ENCODE results near the gene TSKS.

TSKS gene

GRCh38 chr19:49807904-49808675 lies 45.0 kb upstream of the TSKS start:
- H3K4me3 ChIP-seq (replicated peaks; ENCODE audit: low read depth, low read length): no peak overlapping the region
- no peak for DNase-seq (ENCODE audit: extremely low read depth, low read depth)
- TF ChIP-seq, protein P1, sequence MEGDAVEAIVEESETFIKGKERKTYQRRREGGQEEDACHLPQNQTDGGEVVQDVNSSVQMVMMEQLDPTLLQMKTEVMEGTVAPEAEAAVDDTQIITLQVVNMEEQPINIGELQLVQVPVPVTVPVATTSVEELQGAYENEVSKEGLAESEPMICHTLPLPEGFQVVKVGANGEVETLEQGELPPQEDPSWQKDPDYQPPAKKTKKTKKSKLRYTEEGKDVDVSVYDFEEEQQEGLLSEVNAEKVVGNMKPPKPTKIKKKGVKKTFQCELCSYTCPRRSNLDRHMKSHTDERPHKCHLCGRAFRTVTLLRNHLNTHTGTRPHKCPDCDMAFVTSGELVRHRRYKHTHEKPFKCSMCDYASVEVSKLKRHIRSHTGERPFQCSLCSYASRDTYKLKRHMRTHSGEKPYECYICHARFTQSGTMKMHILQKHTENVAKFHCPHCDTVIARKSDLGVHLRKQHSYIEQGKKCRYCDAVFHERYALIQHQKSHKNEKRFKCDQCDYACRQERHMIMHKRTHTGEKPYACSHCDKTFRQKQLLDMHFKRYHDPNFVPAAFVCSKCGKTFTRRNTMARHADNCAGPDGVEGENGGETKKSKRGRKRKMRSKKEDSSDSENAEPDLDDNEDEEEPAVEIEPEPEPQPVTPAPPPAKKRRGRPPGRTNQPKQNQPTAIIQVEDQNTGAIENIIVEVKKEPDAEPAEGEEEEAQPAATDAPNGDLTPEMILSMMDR (IDR thresholded peaks at IDR 0.05; ENCODE audit: low read depth, low read length, missing control alignments): no peak

DNA sequence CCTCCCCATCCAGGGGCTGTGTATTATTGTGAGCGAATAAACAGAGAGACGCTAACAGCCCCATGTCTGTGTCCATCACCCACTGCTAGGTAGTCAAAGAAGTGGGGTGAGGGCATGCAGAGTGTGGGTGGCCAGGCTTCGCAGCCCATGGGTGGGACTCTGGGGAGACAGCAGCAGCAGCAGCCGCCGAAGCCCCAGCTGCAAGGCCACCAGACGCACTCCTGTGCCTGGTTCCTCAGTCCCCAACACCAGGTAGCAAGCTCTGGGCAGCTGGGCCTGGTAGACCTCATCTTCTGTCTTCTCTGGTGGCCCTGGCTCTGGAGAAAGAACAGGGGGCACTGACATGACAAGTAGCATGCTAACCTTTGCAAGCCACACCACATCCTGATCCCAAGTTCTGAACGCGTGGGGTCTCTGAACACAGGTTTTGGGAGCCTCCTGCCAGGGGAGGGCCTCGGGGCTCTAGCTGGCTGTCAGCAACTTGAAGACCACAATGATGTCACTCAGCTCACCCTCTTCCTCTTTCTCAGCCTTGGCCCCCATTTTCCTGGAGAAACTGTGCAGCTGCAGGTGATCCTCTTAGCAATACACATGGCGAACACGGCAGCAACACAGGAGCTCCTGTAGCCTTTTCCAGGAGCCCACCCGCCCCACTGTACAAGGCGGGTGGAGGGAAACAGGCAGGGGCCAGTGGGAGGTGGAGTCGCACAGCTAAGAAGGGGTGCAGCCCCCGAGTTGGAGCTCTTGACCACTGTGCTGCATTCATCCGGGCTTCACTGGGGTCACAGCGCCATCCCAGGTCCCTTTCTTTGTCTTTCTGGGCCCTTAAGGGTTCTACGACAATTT lies 44.2 kb upstream of the TSKS start:
- no peak overlapping the region for H3K4me3 ChIP-seq (replicated peaks; ENCODE audit: low read depth, low read length)
- DNase-seq (ENCODE audit: extremely low read depth, low read depth): no peak
- TF ChIP-seq, protein P1 (IDR thresholded peaks at IDR 0.05; ENCODE audit: low read depth, low read length, missing control alignments): no peak

GRCh38 chr19:49806620-49806959 lies 43.5 kb upstream of the TSKS start:
- TF ChIP-seq, protein P1 (IDR thresholded peaks at IDR 0.05; ENCODE audit: low read depth, low read length, missing control alignments): no peak
- no peak for DNase-seq (ENCODE audit: extremely low read depth, low read depth)
- H3K4me3 ChIP-seq (replicated peaks; ENCODE audit: low read depth, low read length): no peak overlapping the region

GRCh38 chr19:49805822-49806619 lies 42.9 kb upstream of the TSKS start:
- DNase-seq (ENCODE audit: extremely low read depth, low read depth): no peak
- H3K4me3 ChIP-seq (replicated peaks; ENCODE audit: low read depth, low read length): no peak overlapping the region
- TF ChIP-seq, protein P1 (IDR thresholded peaks at IDR 0.05; ENCODE audit: low read depth, low read length, missing control alignments): no peak

DNA sequence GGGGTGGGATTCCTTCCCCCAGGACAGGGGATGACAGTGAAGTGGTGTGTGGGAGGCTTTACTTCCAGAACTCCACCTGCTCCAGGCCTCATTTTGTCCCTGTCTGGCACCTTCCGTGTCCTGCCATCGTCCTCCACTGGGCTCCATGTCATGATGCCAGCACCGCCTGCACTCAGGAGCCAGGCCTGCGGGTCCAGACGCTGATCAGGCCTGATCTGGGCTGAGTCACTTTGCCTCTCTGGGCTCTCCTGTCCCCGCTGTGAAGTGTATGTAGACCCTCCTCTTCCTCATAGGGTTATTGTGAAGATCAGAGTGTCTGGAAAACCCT lies 40.4 kb upstream of the TSKS start:
- H3K4me3 ChIP-seq (replicated peaks; ENCODE audit: low read depth, low read length): no peak overlapping the region
- no peak for DNase-seq (ENCODE audit: extremely low read depth, low read depth)
- TF ChIP-seq, protein P1 (IDR thresholded peaks at IDR 0.05; ENCODE audit: low read depth, low read length, missing control alignments): no peak

GRCh38 chr19:49802836-49803528 lies 39.9 kb upstream of the TSKS start:
- TF ChIP-seq, protein P1 (IDR thresholded peaks at IDR 0.05; ENCODE audit: low read depth, low read length, missing control alignments): no peak
- DNase-seq (ENCODE audit: extremely low read depth, low read depth): no peak
- no peak overlapping the region for H3K4me3 ChIP-seq (replicated peaks; ENCODE audit: low read depth, low read length)

Data from HFF-Myc (cell line).